Calu3 (cell line): ENCODE data around the gene SNX13. TPM values are rescaled to one million over a fixed set of nuclear protein-coding genes. Genes with fewer than 3 reads are reported as not detected.

Experiments
- BruUV-seq: library from RNA; stranded (reverse); fragments of 400-500 nt; replicated peaks from 2 replicates; lab custom pipeline; 2021; lab: Mats Ljungman, UMichigan
- CTCF ChIA-PET: fragments of 300-600 bp; sonication (Branson Sonifier 250); formaldehyde crosslinking; loops from one replicate; lab custom pipeline; 2022; ENCODE audit warnings: antibody characterized with exemption; lab: Charles Lee
- DNase-seq: peaks from one replicate; pipeline ENCODE4 v3.0.0; 2022
- H3K27ac Mint-ChIP-seq: one replicate; pipeline ENCODE4 v1.8.0; 2022; ENCODE audit warnings: mixed read lengths; ENCODE audit not compliant: unreplicated experiment
- H3K27me3 Mint-ChIP-seq: one replicate; pipeline ENCODE4 v1.8.0; 2022; ENCODE audit warnings: mixed read lengths; ENCODE audit not compliant: unreplicated experiment
- H3K36me3 Mint-ChIP-seq: one replicate; pipeline ENCODE4 v1.8.0; 2022; ENCODE audit warnings: mild to moderate bottlenecking, moderate library complexity, mixed read lengths; ENCODE audit not compliant: insufficient read depth, unreplicated experiment
- H3K4me1 Mint-ChIP-seq: one replicate; pipeline ENCODE4 v1.8.0; 2022; ENCODE audit warnings: mild to moderate bottlenecking, low read depth, mixed read lengths; ENCODE audit not compliant: unreplicated experiment
- H3K4me3 Mint-ChIP-seq: one replicate; pipeline ENCODE4 v1.8.0; 2022; ENCODE audit warnings: mild to moderate bottlenecking, low read depth, moderate library complexity, mixed read lengths; ENCODE audit not compliant: unreplicated experiment
- H3K9me3 Mint-ChIP-seq: one replicate; pipeline ENCODE4 v1.8.0; 2022; ENCODE audit warnings: low read depth, mixed read lengths; ENCODE audit not compliant: unreplicated experiment
- CTCF ChIP-seq: fragments of 200-600 bp; IDR thresholded peaks from one replicate; pipeline ENCODE4 v1.8.0; 2022; ENCODE audit warnings: antibody characterized with exemption; ENCODE audit not compliant: unreplicated experiment
- intact Hi-C: fragments of 100-400 bp; cut with micrococcal nuclease; formaldehyde crosslinking; loops from one replicate; pipeline ENCODE4 v1.10.0; 2022; ENCODE audit not compliant: unreplicated experiment
- total RNA-seq: library from RNA; stranded (reverse); gene quantifications from 2 replicates; pipeline ENCODE4 v1.2.3, GENCODE V29; 2022

Gene SNX13
- total RNA-seq, 1 experiment from 2014 or later = 71.9 TPM

GRCh38 chr7:17781491-17782215 lies 158.6 kb downstream of the SNX13 start:
- Mint-ChIP-seq H3K4me1 (peaks cover 21% of the 10 kb centered on the region), H3K4me3 (no peak overlapping the region), H3K9me3 (no peaks in the 10 kb centered on the region), H3K27ac (peak overlapping the region; percentile 21), H3K27me3 (no peaks in the 10 kb centered on the region), H3K36me3 (peaks cover 7% of the 10 kb centered on the region)
- intact Hi-C loops = no loop called here
- peak; percentile 68 for DNase-seq
- BruUV-seq = no TSS peak
- TF ChIP-seq CTCF = no peak
- CTCF ChIA-PET = interaction anchor here (1.7 kb wide), 1 partner anchor 11 kb away, joined by 11 read pairs; no protein-coding TSS in a partner anchor

- CTCF ChIA-PET = no interaction called here
Measured at GRCh38 chr7:17779381-17779780, 160.9 kb downstream of the SNX13 start.

GRCh38 chr7:17774716-17775288 lies 165.5 kb downstream of the SNX13 start:
- Mint-ChIP-seq H3K4me1 (peaks cover 28% of the 10 kb centered on the region), H3K4me3 (no peak overlapping the region), H3K27ac (no peak overlapping the region), H3K36me3 (no peaks in the 10 kb centered on the region), H3K27me3 (no peaks in the 10 kb centered on the region), H3K9me3 (no peaks in the 10 kb centered on the region)
- CTCF ChIA-PET = no interaction called here
- DNase-seq = no peak
- no peak for TF ChIP-seq CTCF
- BruUV-seq = no TSS peak
- intact Hi-C loops = no loop called here

More at GRCh38 chr7:17779381-17779780, 160.9 kb downstream of the SNX13 start:
- no peaks in the 10 kb centered on the region for H3K36me3 Mint-ChIP-seq
- H3K27me3 Mint-ChIP-seq = no peaks in the 10 kb centered on the region
- no peaks in the 10 kb centered on the region for H3K9me3 Mint-ChIP-seq
- TF ChIP-seq CTCF = no peak
- intact Hi-C loops = no loop called here
- no peak overlapping the region for H3K27ac Mint-ChIP-seq
- BruUV-seq = no TSS peak
- peaks cover 24% of the 10 kb centered on the region for H3K4me1 Mint-ChIP-seq
- H3K4me3 Mint-ChIP-seq = no peak overlapping the region
- no peak for DNase-seq

GRCh38 chr7:17774248-17774647 lies 166.0 kb downstream of the SNX13 start:
- H3K4me3 Mint-ChIP-seq = no peak overlapping the region
- no peaks in the 10 kb centered on the region for H3K27me3 Mint-ChIP-seq
- CTCF ChIA-PET = interaction anchor here (1.0 kb wide), 1 partner anchor 12 kb away, joined by 3 read pairs; no protein-coding TSS in a partner anchor
- no peaks in the 10 kb centered on the region for H3K9me3 Mint-ChIP-seq
- intact Hi-C loops = no loop called here
- peaks cover 33% of the 10 kb centered on the region for H3K4me1 Mint-ChIP-seq
- DNase-seq = no peak
- H3K27ac Mint-ChIP-seq = peak overlapping the region; percentile 1
- TF ChIP-seq CTCF = no peak
- no TSS peak for BruUV-seq
- no peaks in the 10 kb centered on the region for H3K36me3 Mint-ChIP-seq
